Naive thymus-derived CD4-positive, alpha-beta T cell (primary cell): Measurements from ENCODE around the gene UBE2C. TPM values are rescaled to one million over a fixed set of nuclear protein-coding genes. Genes with fewer than 3 reads are reported as not detected.

Source experiments
- ATAC-seq: fragments of 150-1000 bp; cut with Tn5 transposase; 2 replicates; pipeline ENCODE4 v1.10.0; 2021; ENCODE audit warnings: mild to moderate bottlenecking, moderate library complexity
- CTCF ChIA-PET: fragments of 350-600 bp; sonication (Branson Sonifier 250); formaldehyde crosslinking; loops from one replicate; lab custom pipeline; 2021; ENCODE audit warnings: antibody characterized with exemption; lab: Charles Lee
- POLR2A ChIA-PET: fragments of 350-600 bp; sonication (Branson Sonifier 250); formaldehyde crosslinking; loops from one replicate; lab custom pipeline; 2021; ENCODE audit warnings: antibody characterized with exemption, inconsistent platforms; lab: Charles Lee
- DNase-seq, 9 donors: peaks; one replicate each; pipeline versions ENCODE4 v3.0.0 to v3.0.0-alpha.2; 2020 to 2022; ENCODE audit warnings: mixed read lengths in 1 of 9
- H3K27ac ChIP-seq: one replicate; pipeline ENCODE4 v1.7.0; 2013; ENCODE audit warnings: mild to moderate bottlenecking, low read depth, low read length, moderate library complexity
- H3K27me3 ChIP-seq, 2 donors: one replicate each; pipeline ENCODE4 v1.7.0; 2013; ENCODE audit warnings: low read length in 2 of 2, mild to moderate bottlenecking in 2 of 2, moderate library complexity in 2 of 2; ENCODE audit not compliant: control insufficient read depth in 2 of 2, insufficient read depth in 2 of 2
- H3K36me3 ChIP-seq, 3 experiments: 1 replicate in 2 of 3; 2 replicates in 1 of 3; pipeline ENCODE4 v1.7.0; 2013; ENCODE audit warnings: low read length in 3 of 3, mild to moderate bottlenecking in 3 of 3, moderate library complexity in 1 of 3; ENCODE audit not compliant: insufficient read depth in 3 of 3, control insufficient read depth in 2 of 3
- H3K4me1 ChIP-seq, 2 donors: one replicate each; pipeline ENCODE4 v1.7.0; 2013; ENCODE audit warnings: low read length in 2 of 2, mild to moderate bottlenecking in 2 of 2, moderate library complexity in 1 of 2; ENCODE audit not compliant: control insufficient read depth in 2 of 2, insufficient read depth in 2 of 2
- H3K4me3 ChIP-seq: 2 replicates; pipeline ENCODE4 v1.7.0; 2013; ENCODE audit warnings: mild to moderate bottlenecking, low read length
- H3K9me3 ChIP-seq, 3 experiments: 1 replicate in 2 of 3; 2 replicates in 1 of 3; pipeline ENCODE4 v1.7.0; 2013; ENCODE audit warnings: low read length in 3 of 3; ENCODE audit not compliant: control insufficient read depth in 2 of 3
- H3K27ac Mint-ChIP-seq, 9 donors: one replicate each; pipeline ENCODE4 v1.8.0; 2020 to 2022; ENCODE audit warnings: mixed read lengths in 9 of 9, mild to moderate bottlenecking in 8 of 9, moderate library complexity in 5 of 9, inconsistent platforms in 2 of 9
- H3K27me3 Mint-ChIP-seq, 5 donors: one replicate each; pipeline ENCODE4 v1.8.0; 2021 to 2022; ENCODE audit warnings: mixed read lengths in 5 of 5, mild to moderate bottlenecking in 1 of 5
- H3K36me3 Mint-ChIP-seq, 5 donors: one replicate each; pipeline ENCODE4 v1.8.0; 2020 to 2022; ENCODE audit warnings: mixed read lengths in 5 of 5, mild to moderate bottlenecking in 3 of 5, inconsistent platforms in 1 of 5
- H3K4me1 Mint-ChIP-seq, 7 donors: one replicate each; pipeline ENCODE4 v1.8.0; 2020 to 2022; ENCODE audit warnings: mixed read lengths in 7 of 7, mild to moderate bottlenecking in 3 of 7, inconsistent platforms in 1 of 7
- H3K4me3 Mint-ChIP-seq, 10 donors: one replicate each; pipeline ENCODE4 v1.8.0; 2020 to 2022; ENCODE audit warnings: mild to moderate bottlenecking in 10 of 10, mixed read lengths in 10 of 10, moderate library complexity in 6 of 10, inconsistent platforms in 2 of 10
- H3K9me3 Mint-ChIP-seq, 11 donors: one replicate each; pipeline ENCODE4 v1.8.0; 2020 to 2022; ENCODE audit warnings: mixed read lengths in 11 of 11, mild to moderate bottlenecking in 4 of 11, inconsistent platforms in 1 of 11, moderate library complexity in 1 of 11
- intact Hi-C, 2 donors: fragments of 100-400 bp; cut with micrococcal nuclease; formaldehyde crosslinking; loops; one replicate each; pipeline ENCODE4 v1.15.1; 2023
- polyA plus RNA-seq, 2 donors: library from polyadenylated mRNA; unstranded; fragments of 300-500 nt; fragmentation: Illumina TruSeq; gene quantifications; one replicate each; pipeline ENCODE4 v1.2.3, GENCODE V29; 2021
- total RNA-seq, 6 experiments: library from RNA in 5 of 6; stranded (reverse) in 5 of 6; gene quantifications; 1 replicate in 5 of 6; 2 replicates in 1 of 6; pipeline ENCODE4 v1.2.3 and lab custom pipeline; 2021 to 2026

Gene UBE2C
- total and polyA plus RNA-seq, 7 experiments from 2014 or later: 0.50 to 129 (median 0.75) TPM; not detected in 3

DNA sequence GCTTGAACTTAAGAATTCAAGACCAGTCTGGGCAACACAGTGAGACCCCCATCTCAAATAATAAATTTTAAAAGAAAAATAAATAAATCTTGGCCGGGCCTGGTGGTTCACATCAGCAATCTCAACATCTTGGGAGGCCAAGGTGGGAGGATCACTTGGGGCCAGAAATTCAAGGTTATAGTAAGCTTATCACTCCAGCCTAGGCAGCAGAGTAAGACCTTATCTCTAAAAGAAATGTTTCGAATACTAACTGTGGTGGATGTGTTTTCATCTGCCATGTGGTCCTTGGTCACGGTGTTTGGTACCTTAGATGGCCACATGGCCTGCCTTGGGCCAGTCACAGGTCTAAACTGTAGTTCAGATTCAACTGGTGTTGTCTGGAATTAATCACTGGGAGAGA, 5.8 kb downstream of the UBE2C start:
- intact Hi-C loops: no loop called here

GRCh38 chr20:45819466-45819865, 7.0 kb downstream of the UBE2C start:
- ATAC-seq (no peak), DNase-seq (no peak)
- intact Hi-C loops: no loop called here
- Histone ChIP-seq H3K27ac (no peak overlapping the region), H3K36me3 (no peaks in the 10 kb centered on the region), H3K4me1 (peaks cover 0 to 7% of the 10 kb centered on the region in 2 donors), H3K9me3 (no peaks in the 10 kb centered on the region), H3K4me3 (no peak overlapping the region), H3K27me3 (peaks cover 3 to 10% of the 10 kb centered on the region in 2 donors)
- H3K27me3 Mint-ChIP-seq: peaks cover 22 to 32% (median 30%) of the 10 kb centered on the region in 5 donors
- no peak overlapping the region for H3K4me3 Mint-ChIP-seq
- CTCF ChIA-PET: no interaction called here
- peaks cover 8 to 30% (median 15%) of the 10 kb centered on the region in 7 donors for H3K4me1 Mint-ChIP-seq
- no peaks in the 10 kb centered on the region for H3K9me3 Mint-ChIP-seq
- no peak overlapping the region for H3K27ac Mint-ChIP-seq
- POLR2A ChIA-PET: no interaction called here
- H3K36me3 Mint-ChIP-seq: peaks cover 0 to 10% (median 0%) of the 10 kb centered on the region in 5 donors

More for the DNA sequence above, 5.8 kb downstream of the UBE2C start:
- Histone ChIP-seq H3K4me1 (peaks cover 0 to 2% of the 10 kb centered on the region in 2 donors), H3K27ac (no peak overlapping the region), H3K27me3 (peaks cover 0 to 1% of the 10 kb centered on the region in 2 donors), H3K4me3 (no peak overlapping the region), H3K9me3 (no peaks in the 10 kb centered on the region), H3K36me3 (no peaks in the 10 kb centered on the region)
- H3K9me3 Mint-ChIP-seq: no peaks in the 10 kb centered on the region
- DNase-seq (no peak), ATAC-seq (no peak)
- H3K36me3 Mint-ChIP-seq: peaks cover 0 to 17% (median 0%) of the 10 kb centered on the region in 5 donors
- peaks cover 10 to 20% (median 18%) of the 10 kb centered on the region in 5 donors for H3K27me3 Mint-ChIP-seq
- CTCF ChIA-PET: no interaction called here
- POLR2A ChIA-PET: interaction anchor here (1.3 kb wide), 1 partner anchor 15 kb away, joined by 3 read pairs; the partner anchor contains the start of gene SNX21
- H3K4me1 Mint-ChIP-seq: peaks cover 0 to 30% (median 8%) of the 10 kb centered on the region in 7 donors
- no peak overlapping the region for H3K4me3 Mint-ChIP-seq
- H3K27ac Mint-ChIP-seq: no peak overlapping the region

DNA sequence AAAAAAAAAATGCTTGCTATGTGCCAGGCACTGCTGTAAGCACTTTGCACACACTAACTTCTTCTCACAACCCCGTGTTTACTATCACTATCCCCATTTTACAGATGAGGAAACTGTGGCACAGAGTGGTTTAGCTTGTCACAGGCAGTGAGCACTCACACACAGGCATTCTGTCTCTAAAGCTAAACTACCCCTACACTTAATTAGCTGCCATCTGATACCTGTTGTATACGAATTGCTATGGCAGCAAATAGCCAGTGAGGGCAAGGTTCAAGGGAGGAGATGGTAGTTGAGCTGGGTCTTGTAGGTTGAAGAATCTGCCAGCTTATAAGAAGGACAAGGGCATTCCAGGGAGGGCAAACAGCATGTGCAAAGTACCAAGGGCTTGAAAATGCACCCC, 9.5 kb downstream of the UBE2C start:
- Mint-ChIP-seq H3K27me3 (peaks cover 22 to 36% (median 33%) of the 10 kb centered on the region in 5 donors), H3K4me3 (peak overlapping the region in 3 of 10 donors; percentile 1 to 43 (median 39)), H3K27ac (no peak overlapping the region), H3K9me3 (no peaks in the 10 kb centered on the region), H3K4me1 (peaks cover 12 to 26% (median 20%) of the 10 kb centered on the region in 7 donors), H3K36me3 (peaks cover 0 to 2% (median 0%) of the 10 kb centered on the region in 5 donors)
- peaks cover 3 to 10% of the 10 kb centered on the region in 2 donors for H3K27me3 ChIP-seq
- H3K27ac ChIP-seq: no peak overlapping the region
- ChIA-PET CTCF (no interaction called here), POLR2A (no interaction called here)
- DNase-seq (no peak), ATAC-seq (no peak)
- intact Hi-C loops: no loop called here
- no peaks in the 10 kb centered on the region for H3K36me3 ChIP-seq
- no peaks in the 10 kb centered on the region for H3K9me3 ChIP-seq
- peaks cover 0 to 7% of the 10 kb centered on the region in 2 donors for H3K4me1 ChIP-seq
- H3K4me3 ChIP-seq: no peak overlapping the region

DNA sequence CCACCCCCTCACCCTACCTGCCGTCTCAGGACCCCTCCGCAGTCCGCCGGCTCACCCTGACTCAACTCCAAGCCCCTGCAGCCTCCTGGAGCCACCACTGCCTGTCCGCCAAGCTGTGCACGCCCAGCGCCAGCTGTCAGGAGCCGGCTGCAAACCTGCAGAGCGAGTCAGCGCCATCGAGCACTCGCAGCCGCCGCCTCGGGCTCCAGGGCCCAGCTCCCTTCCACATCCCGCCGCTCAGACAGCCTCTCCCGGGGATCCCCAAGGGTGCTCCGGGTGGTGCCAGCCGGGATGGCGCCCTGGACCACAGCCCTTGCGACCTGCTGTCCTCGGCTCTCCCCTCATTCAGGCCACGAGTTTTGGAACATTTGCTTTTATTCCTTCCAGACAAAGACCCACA, 10.4 kb downstream of the UBE2C start:
- intact Hi-C loops: no loop called here
- H3K27me3 ChIP-seq: peaks cover 3 to 10% of the 10 kb centered on the region in 2 donors
- no peak overlapping the region for H3K4me3 ChIP-seq
- Mint-ChIP-seq H3K27me3 (peaks cover 22 to 36% (median 33%) of the 10 kb centered on the region in 5 donors), H3K4me3 (peak overlapping the region in 4 of 10 donors; percentile 17 to 88 (median 33)), H3K9me3 (no peaks in the 10 kb centered on the region), H3K27ac (no peak overlapping the region), H3K4me1 (peaks cover 12 to 26% (median 19%) of the 10 kb centered on the region in 7 donors), H3K36me3 (peaks cover 0 to 2% (median 0%) of the 10 kb centered on the region in 5 donors)
- no peak overlapping the region for H3K27ac ChIP-seq
- ATAC-seq: no peak
- no peak for DNase-seq
- peaks cover 0 to 7% of the 10 kb centered on the region in 2 donors for H3K4me1 ChIP-seq
- ChIA-PET CTCF (no interaction called here), POLR2A (no interaction called here)
- no peaks in the 10 kb centered on the region for H3K36me3 ChIP-seq
- H3K9me3 ChIP-seq: no peaks in the 10 kb centered on the region

- peaks cover 3 to 10% of the 10 kb centered on the region in 2 donors for H3K27me3 ChIP-seq
- intact Hi-C loops: loop anchor here in 1 of 2 donors (1.0 kb wide), 2 partner anchors 67 to 139 kb away; partner anchors contain the start of genes CTSA and NEURL2
- H3K27me3 Mint-ChIP-seq: peaks cover 22 to 40% (median 33%) of the 10 kb centered on the region in 5 donors
- H3K4me1 Mint-ChIP-seq: peaks cover 12 to 26% (median 19%) of the 10 kb centered on the region in 7 donors
- H3K27ac ChIP-seq: no peak overlapping the region
- peaks cover 0 to 2% (median 0%) of the 10 kb centered on the region in 5 donors for H3K36me3 Mint-ChIP-seq
- no peaks in the 10 kb centered on the region for H3K36me3 ChIP-seq
- peak; percentile 70 for ATAC-seq
- peaks cover 0 to 7% of the 10 kb centered on the region in 2 donors for H3K4me1 ChIP-seq
- H3K9me3 Mint-ChIP-seq: no peaks in the 10 kb centered on the region
- DNase-seq: peak; percentile 23 to 48 (median 30)
- H3K4me3 ChIP-seq: peak overlapping the region; percentile 29
- H3K4me3 Mint-ChIP-seq: peak overlapping the region; percentile 75 to 88 (median 84)
- CTCF ChIA-PET: interaction anchor here (0.7 to 1.2 kb wide), 3 partner anchors 9 to 126 kb away, joined by 3 read pairs; partner anchors contain the start of gene SNX21
- no peaks in the 10 kb centered on the region for H3K9me3 ChIP-seq
- peak overlapping the region in 5 of 9 donors; percentile 21 to 73 (median 51) for H3K27ac Mint-ChIP-seq
- POLR2A ChIA-PET: interaction anchor here (0.7 to 1.2 kb wide), 5 partner anchors 10 to 110 kb away, joined by 3 to 5 read pairs (median 3); partner anchors contain the start of genes DNTTIP1, PCIF1 and WFDC3
Measured at GRCh38 chr20:45823949-45824835, 11.7 kb downstream of the UBE2C start.

GRCh38 chr20:45826381-45827019, 14.1 kb downstream of the UBE2C start:
- H3K27ac Mint-ChIP-seq: no peak overlapping the region
- no peaks in the 10 kb centered on the region for H3K36me3 ChIP-seq
- peaks cover 0 to 2% (median 0%) of the 10 kb centered on the region in 5 donors for H3K36me3 Mint-ChIP-seq
- no peak for ATAC-seq
- peaks cover 0 to 7% of the 10 kb centered on the region in 2 donors for H3K4me1 ChIP-seq
- POLR2A ChIA-PET: interaction anchor here (0.6 to 0.7 kb wide), 2 partner anchors 9 to 30 kb away, joined by 3 to 5 read pairs; partner anchors contain the start of gene ACOT8
- H3K27ac ChIP-seq: no peak overlapping the region
- DNase-seq: no peak
- H3K27me3 ChIP-seq: peaks cover 3 to 10% of the 10 kb centered on the region in 2 donors
- no peaks in the 10 kb centered on the region for H3K9me3 ChIP-seq
- H3K4me1 Mint-ChIP-seq: peaks cover 12 to 26% (median 19%) of the 10 kb centered on the region in 7 donors
- CTCF ChIA-PET: no interaction called here
- intact Hi-C loops: no loop called here
- no peak overlapping the region for H3K4me3 Mint-ChIP-seq
- H3K27me3 Mint-ChIP-seq: peaks cover 22 to 43% (median 28%) of the 10 kb centered on the region in 5 donors
- H3K9me3 Mint-ChIP-seq: no peaks in the 10 kb centered on the region
- H3K4me3 ChIP-seq: no peak overlapping the region
